8988T (cell line): Measurements from ENCODE around the gene MAPT.
A peak's percentile ranks its signal among the peaks of the same experiment; 100 is the strongest.

ENCODE experiments used
- DNase-seq: peaks from one replicate; pipeline ENCODE4 v3.0.0; 2011

Gene MAPT

DNA sequence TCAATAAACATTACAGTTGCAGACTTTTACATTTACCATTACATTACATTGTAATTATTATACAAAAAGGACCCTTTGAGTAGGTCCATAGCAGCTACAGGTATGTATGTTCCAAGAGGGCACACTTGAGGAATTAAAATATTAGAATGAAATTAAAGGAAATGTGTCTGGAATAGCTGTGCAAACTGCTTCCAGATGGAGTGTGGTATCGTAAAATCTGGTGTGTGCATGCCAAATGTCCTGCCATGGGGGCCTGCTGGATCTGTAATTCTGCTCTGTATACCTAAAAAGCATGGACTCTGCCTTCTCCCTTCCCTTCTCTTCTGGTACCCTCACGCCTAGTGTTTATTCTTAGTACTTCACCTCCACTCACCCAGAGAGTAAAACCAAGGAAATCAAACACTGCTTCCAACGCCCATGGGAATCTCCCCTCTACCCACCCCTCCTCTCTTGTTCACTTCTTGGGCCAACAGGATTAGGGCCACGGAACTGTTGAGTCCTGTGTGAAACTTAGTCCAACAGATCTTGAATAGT lies 143.4 kb downstream of the MAPT start:
- DNase-seq = no peak

DNA sequence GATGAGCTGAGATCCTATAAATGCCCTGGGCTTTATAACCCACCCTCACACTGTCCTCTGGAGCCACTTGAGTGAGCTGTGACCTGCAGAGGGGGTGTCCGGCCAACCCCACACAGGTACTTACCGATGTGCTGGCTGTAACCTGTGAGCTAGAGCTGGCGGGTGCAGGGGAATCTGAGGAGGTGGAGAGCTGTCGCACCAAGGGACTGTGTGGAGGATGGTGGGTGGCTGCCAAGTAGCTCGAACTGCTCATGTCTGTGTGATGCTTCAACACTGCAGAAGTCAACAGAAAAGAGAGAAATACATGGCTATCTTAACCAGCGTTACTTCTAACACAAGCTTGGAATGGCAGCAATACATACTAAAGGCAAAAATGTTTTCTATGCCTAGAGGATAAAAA lies 144.1 kb downstream of the MAPT start:
- DNase-seq = no peak

DNA sequence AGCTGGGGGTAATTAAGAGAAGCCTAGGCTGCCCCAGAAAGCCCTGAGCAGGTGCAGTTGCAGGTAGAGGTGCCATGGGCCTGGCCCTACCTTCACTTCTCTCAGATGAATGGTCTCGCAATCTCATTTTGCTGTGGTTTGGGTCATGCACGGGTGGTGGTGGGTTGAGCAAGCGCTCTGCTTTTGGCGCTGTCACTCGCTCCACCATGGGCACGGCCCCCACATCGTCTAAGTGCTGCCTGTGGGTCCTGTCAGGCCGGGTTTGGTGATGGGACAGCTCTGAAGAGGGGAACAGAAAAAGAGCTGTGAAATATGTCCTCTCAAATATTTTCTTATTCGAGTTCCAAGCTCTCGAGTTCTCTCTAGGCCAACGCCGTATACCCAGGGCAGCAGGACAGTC lies 144.6 kb downstream of the MAPT start:
- no peak for DNase-seq

DNA sequence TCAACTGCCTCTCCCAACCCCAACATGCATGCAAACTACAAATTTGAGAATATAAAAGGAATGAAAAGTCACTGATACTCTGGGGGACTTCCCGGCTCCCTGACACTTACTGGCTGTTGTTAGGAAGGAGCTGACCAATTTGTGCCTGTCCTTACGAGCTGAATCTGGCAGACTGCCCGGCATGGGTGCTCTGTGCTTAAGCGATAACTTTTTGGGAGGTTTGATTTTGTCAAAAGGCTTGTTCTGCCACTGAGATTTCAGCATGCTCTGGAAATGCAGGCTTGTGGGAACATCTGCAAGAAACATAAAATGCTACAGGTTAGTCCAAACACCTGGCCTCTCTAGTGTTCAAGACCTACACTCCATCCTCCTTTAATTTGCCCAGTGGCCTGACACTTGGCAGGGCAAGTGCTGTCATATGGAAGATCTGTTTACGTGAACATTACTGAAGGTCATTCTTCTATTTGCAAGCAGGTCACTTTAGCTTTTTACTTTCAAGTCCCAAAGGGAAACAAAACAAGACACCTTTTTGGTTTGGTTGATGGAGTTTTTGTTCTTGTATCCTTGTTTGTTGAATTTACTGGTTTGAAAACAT lies 145.3 kb downstream of the MAPT start:
- no peak for DNase-seq

DNA sequence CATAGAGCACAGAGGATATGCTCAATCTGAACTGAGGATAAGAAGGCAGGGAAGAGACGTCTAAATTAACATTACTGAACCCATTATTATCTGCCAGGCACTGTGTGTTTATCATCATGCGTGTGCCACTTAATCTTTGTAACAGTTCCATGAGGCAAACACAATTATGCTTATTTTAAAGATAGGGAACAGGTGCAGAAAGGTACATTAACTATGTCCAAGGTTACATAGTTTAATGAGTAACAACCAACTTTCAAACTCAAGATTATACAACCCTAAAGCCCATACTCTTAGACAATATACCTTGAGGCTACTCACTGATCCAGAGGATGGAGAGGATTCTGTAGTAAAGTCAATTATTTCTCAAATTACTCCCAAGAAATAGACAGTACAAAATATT lies 147.9 kb downstream of the MAPT start:
- DNase-seq = no peak

DNA sequence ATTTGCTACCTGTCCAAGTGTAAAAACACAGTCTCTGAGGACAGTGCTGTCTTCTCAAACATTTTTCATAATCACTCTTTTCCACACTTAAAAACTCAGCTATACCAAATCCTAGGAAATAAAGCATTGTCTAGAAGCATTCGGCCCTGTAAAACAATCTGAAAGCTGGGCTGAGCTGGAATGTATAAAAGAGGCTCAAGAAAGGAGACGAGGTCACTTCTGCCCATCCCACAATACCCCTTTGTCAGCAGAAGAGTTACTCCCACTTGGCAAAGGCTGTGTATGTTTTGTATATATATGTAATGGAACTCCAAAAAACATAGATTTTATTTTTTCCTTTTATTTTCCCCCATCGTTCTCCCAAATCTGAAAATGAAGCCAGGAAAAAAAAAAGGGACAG lies 148.6 kb downstream of the MAPT start:
- no peak for DNase-seq

DNA sequence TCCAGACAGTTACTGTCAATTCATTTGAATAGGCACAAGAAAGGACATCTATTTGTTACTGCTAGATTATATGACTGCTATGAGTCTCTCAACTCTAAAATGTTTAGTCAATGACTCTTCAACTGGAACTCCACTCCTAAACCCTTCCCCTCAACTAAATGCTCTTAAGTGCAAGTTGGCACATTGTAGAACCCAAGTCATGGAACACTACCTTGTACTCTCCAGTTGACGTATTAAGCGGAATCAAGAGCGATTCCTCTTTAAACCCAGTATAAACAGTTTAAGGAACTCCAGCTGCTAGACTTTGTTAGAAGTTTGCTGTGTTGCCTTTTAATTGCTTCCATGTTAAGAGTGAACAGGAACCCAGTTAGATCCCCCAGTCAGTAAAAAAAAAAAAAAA lies 149.3 kb downstream of the MAPT start:
- DNase-seq = no peak

DNA sequence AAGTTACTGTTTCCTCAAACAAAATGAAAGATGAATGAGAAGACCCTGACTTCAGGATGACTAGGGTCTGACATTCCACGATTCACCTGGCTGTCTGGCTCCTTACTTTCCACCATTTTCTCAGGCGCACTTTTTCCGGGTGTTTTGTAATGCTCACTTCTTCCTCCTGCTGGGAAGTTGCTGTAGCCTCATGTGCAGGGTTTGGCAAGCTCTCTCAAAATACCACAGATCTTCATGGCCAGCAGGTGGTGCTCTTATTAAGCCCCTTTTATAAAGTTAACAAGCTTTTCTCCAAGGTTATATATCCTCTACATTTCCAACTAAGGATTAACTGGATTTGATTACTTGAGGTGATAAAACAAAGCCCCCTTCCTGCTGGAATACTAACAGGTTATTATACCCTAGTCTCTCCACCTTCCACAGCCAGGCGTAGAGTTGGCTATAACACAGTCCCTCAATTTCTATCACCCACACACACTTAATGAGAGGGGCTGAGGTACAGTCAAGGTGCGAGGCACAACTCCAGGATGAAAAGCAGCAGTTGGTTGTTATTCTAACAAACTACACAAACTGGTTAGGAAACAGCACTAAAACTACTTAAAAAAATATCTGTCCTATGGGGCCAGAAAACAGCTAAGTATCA lies 150.1 kb downstream of the MAPT start:
- no peak for DNase-seq

DNA sequence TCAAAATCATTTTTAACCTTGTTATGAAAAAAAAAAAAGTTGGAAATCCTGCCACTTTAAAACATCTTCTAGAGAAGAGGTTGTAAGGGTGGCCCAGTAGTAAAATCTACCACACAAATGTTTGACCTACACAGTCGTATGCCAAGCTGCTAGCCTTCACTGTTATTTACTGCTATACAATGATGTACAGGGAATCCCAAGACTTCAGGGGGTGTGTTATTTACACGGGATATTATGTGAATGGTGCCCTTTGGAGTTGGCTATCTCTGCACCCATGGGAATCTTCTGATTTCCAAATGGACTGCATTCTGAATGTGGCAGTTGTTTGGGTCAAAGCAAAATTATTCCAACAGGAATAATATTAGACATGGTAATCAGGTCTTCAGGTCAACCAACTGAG lies 150.6 kb downstream of the MAPT start:
- no peak for DNase-seq

DNA sequence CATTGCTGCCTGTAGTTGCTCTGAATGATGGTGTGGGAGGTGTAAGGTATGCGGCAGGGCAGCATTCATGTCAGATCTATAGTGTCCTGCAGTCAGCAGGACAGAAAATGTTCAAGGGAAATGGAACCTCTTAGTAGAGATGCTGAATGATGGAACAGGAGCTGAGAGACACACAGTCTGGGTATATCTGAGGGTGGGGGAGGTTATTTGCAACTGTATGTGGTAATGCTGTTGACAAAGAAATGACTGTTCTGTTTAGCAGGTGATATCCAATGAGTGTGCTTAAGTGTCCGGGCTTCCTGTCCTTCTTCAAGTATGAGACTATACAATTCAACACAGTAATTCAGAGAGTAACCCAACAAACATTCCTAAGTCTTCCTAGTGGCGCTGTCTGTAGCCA lies 151.3 kb downstream of the MAPT start:
- DNase-seq = no peak

DNA sequence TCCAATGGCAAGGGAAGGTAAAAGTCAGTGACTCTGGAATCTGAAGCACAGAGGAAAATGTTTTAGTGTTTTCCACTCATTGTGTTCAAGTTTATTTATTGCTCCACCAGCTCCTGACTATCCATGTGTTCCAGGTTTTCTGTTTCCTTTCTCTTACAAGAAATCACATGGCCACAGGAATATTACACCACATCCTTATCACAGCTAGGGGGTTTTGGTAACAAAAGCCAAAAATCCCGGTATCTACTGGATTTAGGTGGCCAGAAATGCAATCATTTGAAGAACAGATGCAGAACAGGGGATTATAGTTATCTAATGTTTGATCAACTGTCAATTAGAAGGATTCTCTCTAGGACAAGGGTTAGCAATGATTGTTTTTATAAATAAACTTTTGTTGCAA lies 152.6 kb downstream of the MAPT start:
- no peak for DNase-seq

DNA sequence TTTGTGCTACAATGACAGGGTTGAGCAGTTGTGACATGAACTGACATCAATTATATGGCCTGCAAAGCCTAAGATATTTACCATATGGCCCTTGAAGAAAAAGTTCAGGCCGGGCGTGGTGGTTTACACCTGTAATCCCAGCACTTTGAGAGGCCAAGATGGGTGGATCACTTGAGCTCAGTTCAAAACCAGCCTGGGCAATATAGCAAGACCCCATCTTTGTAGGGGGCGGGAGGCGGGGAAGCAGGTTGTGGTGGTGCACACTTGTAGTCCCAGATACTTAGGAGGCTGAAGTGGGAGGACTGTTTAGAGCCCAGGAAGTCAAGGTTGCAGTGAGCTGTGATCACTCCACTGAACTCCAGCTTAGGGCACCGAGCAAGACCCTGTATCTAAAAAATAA lies 153.0 kb downstream of the MAPT start:
- no peak for DNase-seq

DNA sequence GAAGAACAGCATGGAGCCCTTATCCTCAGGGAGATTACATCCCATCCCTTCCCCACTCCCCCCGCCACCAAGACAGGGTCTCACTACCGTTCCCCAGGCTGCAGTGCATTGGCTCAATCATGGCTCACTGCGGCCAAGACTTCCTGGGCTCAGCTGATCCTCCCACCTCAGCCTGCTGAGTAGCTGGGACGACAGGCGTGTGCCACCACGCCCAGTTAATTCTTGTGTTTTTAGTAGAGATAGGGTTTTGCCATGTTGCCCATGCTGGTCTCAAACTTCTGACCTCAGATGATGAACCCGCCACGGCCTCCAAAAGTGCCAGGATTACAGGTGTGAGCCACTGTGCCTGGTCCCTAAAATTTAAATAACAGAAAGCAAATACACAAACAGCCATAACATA lies 153.5 kb downstream of the MAPT start:
- DNase-seq = no peak

DNA sequence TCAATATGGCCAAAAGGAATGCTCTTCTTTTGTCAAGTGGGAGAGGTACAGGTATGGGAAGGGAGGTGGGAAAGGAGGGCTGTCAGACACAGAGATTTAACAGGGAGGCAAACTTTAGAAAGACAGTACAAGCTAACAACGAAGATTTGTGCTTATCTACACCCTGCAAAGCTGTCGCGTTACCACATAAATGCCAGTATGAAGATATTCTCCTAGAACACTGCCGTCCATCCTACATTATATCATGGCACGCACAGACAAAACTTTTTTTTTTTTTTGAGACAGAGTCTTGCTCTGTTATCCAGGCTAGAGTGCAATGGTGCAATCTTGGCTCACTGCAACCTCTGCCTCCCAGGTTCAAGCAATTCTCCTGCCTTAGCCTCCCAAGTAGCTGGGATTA lies 155.3 kb downstream of the MAPT start:
- no peak for DNase-seq

DNA sequence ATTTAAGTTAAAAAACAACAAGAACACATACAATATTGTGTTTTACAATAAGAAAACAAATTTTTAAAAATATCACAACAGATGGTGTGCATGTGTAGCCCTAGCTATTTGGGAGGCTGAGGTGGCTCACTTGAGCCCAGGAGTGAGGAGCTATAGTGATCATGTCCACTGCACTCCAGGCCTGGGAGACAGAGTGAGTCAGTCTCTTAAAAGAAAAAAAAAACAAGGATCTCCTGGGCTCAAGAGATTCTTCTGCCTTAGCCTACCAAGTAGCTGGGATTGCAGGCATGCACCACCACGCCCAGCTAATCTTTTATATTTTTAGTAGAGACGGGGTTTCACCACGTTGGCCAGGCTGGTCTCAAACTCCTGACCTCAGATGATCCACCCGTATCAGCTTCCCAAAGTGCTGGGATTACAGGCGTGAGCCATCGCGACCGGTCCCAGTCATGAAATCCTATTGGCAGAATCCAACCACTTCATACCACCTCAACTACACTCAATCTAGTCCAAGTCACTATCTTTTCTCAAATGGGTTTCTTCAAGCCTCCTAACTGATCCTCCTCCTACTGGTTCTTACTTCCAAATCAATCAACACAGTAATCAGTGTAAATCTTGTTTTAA lies 159.7 kb downstream of the MAPT start:
- DNase-seq = no peak

DNA sequence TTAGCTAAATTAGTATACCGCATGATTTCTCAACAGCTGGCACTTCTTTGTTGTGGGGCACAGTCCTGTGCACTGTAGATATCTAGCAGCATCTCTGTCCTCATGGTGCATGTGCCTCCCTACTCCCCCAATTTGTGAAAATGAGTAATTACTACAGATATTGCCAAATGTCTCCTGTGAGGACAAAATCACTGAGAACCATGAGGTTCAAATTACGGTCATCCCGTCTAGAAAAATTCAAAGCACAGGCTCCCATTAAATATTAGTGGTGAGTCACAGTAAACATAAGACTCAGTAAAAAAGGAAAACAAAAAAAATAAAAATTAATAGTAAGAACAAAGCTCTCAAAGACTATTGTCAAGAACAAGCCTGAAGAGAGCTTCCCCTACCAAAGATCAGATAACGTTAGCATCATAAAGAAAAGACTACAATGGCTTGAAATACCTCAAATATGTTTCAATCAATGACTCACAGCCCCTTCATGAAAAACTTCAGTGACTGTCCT lies 162.5 kb downstream of the MAPT start:
- no peak for DNase-seq

DNA sequence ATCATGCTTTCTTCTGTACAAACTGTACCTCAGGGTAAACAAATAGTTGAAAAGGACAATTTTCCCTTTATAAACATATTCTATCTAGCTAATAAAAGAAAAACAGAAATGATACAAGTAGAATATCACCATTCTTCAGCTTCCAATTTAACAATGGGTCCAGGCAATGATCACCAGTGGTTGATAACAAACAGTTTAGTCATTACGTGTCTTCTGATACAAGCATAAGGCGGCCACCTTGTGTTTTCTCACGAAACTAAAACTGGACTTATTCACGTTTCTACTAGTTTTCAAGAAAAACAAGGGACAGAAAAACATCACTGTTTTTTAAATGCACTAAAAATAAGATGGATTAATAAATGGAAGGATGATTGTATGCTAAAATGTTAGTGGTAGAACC lies 163.0 kb downstream of the MAPT start:
- DNase-seq = no peak

DNA sequence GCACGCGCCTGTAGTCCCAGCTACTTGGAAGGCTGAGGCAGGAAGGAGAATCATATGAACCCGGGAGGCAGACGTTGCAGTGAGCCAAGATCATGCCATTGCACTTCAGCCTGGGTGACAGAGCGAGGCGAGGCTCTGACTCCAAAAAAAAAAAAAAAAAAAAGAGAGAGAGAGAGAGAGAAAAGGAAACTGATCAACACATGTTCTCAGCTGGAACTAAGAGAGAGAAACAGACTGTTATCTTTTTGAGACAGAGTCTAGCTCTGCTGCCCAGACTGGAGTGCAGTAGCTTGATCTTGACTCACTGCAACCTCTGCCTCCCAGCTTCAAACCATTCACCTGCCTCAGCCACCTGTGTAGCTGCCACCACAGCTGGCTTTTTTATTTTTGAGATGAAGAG lies 165.1 kb downstream of the MAPT start:
- no peak for DNase-seq

DNA sequence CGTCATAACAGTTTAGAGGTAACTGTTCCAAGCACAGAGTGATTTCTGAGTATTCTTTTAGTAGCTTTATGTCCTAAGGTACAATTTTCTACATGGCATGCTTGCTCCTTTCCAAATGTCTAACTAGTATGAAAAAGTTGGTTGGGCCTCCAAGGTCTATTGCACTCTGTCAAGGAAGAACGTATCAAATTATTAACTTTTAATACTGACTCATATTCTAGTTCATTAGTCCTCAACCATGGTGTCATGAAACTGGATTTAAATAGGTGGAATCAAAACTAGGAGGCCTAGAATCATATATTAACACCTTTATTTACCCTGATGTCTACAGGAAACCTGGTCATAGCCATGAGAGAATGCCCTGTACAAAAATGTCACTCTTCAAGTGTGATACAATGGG lies 166.1 kb downstream of the MAPT start:
- no peak for DNase-seq

DNA sequence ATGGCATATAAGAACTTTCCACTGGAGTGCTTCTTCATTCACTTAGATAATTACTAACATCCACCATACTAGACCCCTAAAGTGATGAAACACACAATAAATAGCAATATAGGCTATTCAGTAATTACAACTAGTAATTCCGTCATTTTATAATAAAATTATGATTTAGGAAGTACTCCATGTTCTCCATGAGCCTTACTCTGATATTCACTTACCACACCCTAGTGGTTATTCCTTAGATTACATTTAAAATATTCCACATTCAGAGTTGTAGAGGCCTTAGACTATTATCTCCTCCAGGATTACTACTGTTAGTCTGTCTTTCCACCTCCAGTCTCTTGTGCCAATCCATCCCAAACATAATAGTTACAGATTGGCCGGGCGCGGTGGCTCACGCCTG lies 167.1 kb downstream of the MAPT start:
- DNase-seq = no peak

DNA sequence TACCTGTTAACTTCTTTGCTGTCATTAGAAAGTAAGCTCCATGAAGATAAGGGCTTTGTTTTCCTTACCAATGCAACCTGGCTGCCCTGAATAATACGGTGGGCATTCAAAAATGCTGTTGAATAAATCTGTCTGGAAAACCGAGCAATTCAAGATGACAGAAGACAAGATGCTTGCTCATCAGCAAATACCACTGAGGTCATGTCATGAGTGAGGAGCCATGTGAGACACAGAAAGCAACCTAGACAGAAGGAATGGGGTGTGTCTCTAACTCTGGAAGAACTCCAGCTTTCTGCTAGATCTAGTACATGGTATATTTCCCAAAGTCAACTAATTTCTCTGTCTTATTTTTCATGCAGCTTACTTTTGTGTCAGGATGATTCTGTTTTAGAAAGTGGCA lies 168.9 kb downstream of the MAPT start:
- DNase-seq = no peak

DNA sequence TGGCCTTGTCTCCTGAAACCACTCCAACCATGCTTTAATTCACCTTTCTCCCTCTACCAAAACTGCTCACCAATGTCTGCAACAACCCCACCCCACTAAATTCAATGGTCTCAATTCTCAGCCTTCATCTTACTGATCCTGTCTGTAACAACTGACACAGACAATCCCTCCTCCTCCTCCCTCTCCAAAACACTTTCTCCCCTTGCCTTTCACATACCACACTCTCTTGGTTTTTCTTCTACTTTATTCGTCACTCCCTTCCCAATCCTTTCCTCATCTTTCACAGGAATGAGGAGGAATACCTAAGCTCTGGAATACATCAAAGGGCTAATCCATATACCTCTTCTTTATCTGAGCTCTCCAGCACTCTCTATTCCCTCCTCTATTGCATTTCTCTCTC lies 170.1 kb downstream of the MAPT start:
- DNase-seq = no peak

DNA sequence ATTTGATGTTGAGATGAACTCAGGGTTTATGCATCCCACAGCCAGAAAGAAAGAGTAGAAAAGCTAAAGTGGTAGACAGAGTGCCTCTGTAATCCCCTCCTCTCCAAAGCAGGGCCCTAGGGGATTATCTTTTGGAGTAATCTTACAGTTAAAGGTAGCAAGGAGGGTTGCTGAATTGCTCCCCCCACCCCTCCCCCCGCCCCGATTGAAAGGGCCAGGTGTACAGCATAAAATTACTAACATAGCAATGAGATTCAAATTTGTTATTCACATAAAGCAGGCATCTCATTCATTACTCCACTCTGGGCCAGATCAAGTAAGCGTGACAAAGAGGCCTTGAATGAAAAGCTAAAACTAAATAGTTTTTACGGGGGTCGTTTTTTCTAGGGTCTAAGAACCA lies 177.4 kb downstream of the MAPT start:
- DNase-seq = no peak

DNA sequence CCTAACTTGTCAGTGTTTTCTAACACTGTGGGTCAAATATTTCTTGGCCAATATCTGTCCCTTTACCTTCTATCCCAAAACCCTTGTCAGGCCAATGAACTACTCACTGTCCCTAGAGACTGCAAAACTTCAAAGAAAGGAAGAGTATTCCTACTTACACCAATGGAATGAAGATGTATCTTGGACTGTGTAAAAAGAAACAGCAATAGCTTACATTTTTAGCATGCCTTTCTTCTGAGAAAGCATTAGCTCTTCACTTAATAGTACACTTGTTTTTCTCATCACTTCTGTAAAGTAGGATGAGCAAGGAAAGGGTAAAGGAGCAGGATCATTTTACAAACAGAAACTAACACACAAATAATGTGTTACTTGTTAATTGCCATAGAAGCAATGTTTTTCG lies 178.6 kb downstream of the MAPT start:
- peak; percentile 8 for DNase-seq

DNA sequence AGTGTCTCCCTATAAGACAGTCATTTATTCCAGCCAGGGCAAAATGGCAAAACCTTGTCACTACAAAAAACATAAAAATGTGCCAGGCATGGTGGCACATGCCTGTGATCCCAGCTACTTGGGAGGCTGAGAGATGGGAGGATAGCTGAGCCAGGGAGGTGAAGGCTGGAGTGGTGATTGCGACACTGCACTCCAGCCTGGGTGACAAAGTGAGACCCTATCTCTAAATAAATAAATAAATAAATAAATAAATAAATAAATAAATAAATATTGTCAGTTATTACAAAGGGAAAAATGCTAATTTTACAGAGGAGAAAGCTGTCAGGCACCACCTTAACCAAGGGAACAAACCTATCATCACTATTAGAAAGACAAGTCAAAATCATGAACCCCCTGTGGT lies 180.2 kb downstream of the MAPT start:
- DNase-seq = no peak
